ENCODE data around the gene TIGD3. TPM values are rescaled to one million over a fixed set of nuclear protein-coding genes. Genes with fewer than 3 reads are reported as not detected.

The TIGD3 gene
- total and polyA plus RNA-seq, 9 of the 15 experiments (the other 6 are each of a cell fraction or from before 2014, with no cell fraction given) = 0.06 to 1.3 (median 0.56) TPM

- Histone ChIP-seq H3K9me1 (ENCODE audit: control insufficient read depth, insufficient read depth, low read length) (no peaks in the 10 kb centered on the region), H4K20me1 (replicated peaks; ENCODE audit: control insufficient read depth, insufficient read depth, low read length) (0 out of 2 replicates have a peak, but pooled peaks cover 3% of the 10 kb centered on the region), H3K27me3 (ENCODE audit: control insufficient read depth in 2 of 2, insufficient read depth in 2 of 2, low read length in 2 of 2) (no peaks in the 10 kb centered on the region), H3K4me3 (no peak overlapping the region), H3K79me2 (ENCODE audit: control insufficient read depth, insufficient read depth, low read length) (peaks cover 22% of the 10 kb centered on the region), H3K9me3 (replicated peaks; ENCODE audit: control insufficient read depth, insufficient read depth, low read depth, low read length) (no peaks in the 10 kb centered on the region; the same call in 1 of the 2 replicates), H3K36me3 (ENCODE audit: control insufficient read depth, insufficient read depth, low read length) (peaks cover 12% of the 10 kb centered on the region; the same call in 2 of the 3 replicates), H3K4me1 (replicated peaks in 1 of 2; ENCODE audit: control insufficient read depth in 2 of 2, insufficient read depth in 2 of 2, low read length in 2 of 2) (peaks cover 46 to 78% of the 10 kb centered on the region in 2 experiments), H3K27ac (ENCODE audit: extremely low read depth, low read depth, low read length) (no peak overlapping the region), H3K9ac (ENCODE audit: insufficient read depth in 1 of 2, low read depth in 2 of 2, low read length in 2 of 2) (peak overlapping the region in 1 of 2 experiments; percentile 68; a peak in 1 of 4 replicates), H3K4me2 (ENCODE audit: insufficient read depth, low read length) (no peak overlapping the region), H2AFZ (ENCODE audit: low read depth, low read length) (no peak overlapping the region)
- intact Hi-C loops (cut with micrococcal nuclease) = loop anchor here (2.0 kb wide), 1 partner anchor 85 kb away; no protein-coding TSS in a partner anchor
- no peak for DNase-seq (ENCODE audit: extremely low read depth in 1 of 4, low spot score in 3 of 4)
- BruUV-seq (replicated peaks) = no TSS peak
- WGBS (ENCODE audit: insufficient coverage, low coverage, missing lambda C conversion rate) = 82% methylated on average over 5 of the region's 6 CpGs
- TF ChIP-seq CEBPB (tag; IDR thresholded peaks at IDR 0.05) = 0 out of 2 replicates have a peak, but pooled peaks have one; percentile 19
- TF ChIP-seq PKNOX1 (IDR thresholded peaks at IDR 0.05) = no peak
- ATAC-seq = no peak
- FAIRE-seq = no peak
- ChIA-PET POLR2A (interaction anchor here (0.5 to 16.2 kb wide), 5 partner anchors 13 to 119 kb away, joined by 3 to 253 read pairs (median 5); partner anchors contain the start of genes MALAT1 and NEAT1), CTCF (ENCODE audit: low intra/inter-chr PET ratio) (no interaction called here)
- in situ Hi-C loops (cut with MboI) = no loop called here
These were observed 29.2 kb downstream of the TIGD3 start for GRCh38 chr11:65383778-65384177.

- FAIRE-seq (no peak), DNase-seq (ENCODE audit: extremely low read depth in 1 of 4, low spot score in 3 of 4) (no peak), ATAC-seq (no peak)
- Histone ChIP-seq H3K4me2 (ENCODE audit: insufficient read depth, low read length) (no peak overlapping the region), H3K9me3 (replicated peaks; ENCODE audit: control insufficient read depth, insufficient read depth, low read depth, low read length) (no peaks in the 10 kb centered on the region; the same call in 1 of the 2 replicates), H3K9me1 (ENCODE audit: control insufficient read depth, insufficient read depth, low read length) (no peaks in the 10 kb centered on the region), H2AFZ (ENCODE audit: low read depth, low read length) (no peak overlapping the region; the same call in 1 of the 2 replicates), H3K4me1 (replicated peaks in 1 of 2; ENCODE audit: control insufficient read depth in 2 of 2, insufficient read depth in 2 of 2, low read length in 2 of 2) (peaks cover 47 to 77% of the 10 kb centered on the region in 2 experiments), H3K36me3 (ENCODE audit: control insufficient read depth, insufficient read depth, low read length) (peaks cover 18% of the 10 kb centered on the region; the same call in 2 of the 3 replicates), H3K79me2 (ENCODE audit: control insufficient read depth, insufficient read depth, low read length) (peaks cover 28% of the 10 kb centered on the region), H3K4me3 (no peak overlapping the region), H4K20me1 (replicated peaks; ENCODE audit: control insufficient read depth, insufficient read depth, low read length) (0 out of 2 replicates have a peak, but pooled peaks cover 3% of the 10 kb centered on the region), H3K27me3 (ENCODE audit: control insufficient read depth in 2 of 2, insufficient read depth in 2 of 2, low read length in 2 of 2) (no peaks in the 10 kb centered on the region), H3K27ac (ENCODE audit: extremely low read depth, low read depth, low read length) (peak overlapping the region; percentile 9; the same call in 2 of the 3 replicates), H3K9ac (ENCODE audit: insufficient read depth in 1 of 2, low read depth in 2 of 2, low read length in 2 of 2) (peak overlapping the region in 1 of 2 experiments; percentile 68; a peak in 1 of 4 replicates)
- BruUV-seq (replicated peaks) = no TSS peak
- 60% methylated on average over 8 of the region's 8 CpGs for WGBS (ENCODE audit: insufficient coverage, low coverage, missing lambda C conversion rate)
- in situ Hi-C loops (cut with MboI) = no loop called here
- ChIA-PET POLR2A (interaction anchor here (0.6 to 16.2 kb wide), 6 partner anchors 13 to 930 kb away, joined by 4 to 253 read pairs (median 5); partner anchors contain the start of genes MALAT1 and NEAT1), CTCF (ENCODE audit: low intra/inter-chr PET ratio) (interaction anchor here (0.6 kb wide), 1 partner anchor 88 kb away, joined by 4 read pairs; no protein-coding TSS in a partner anchor)
- intact Hi-C loops (cut with micrococcal nuclease) = no loop called here
- no peak for TF ChIP-seq ZNF347 (CRISPR knock-in tag; IDR thresholded peaks at IDR 0.05; ENCODE audit: low read depth)
- peak; percentile 62; the same call in 1 of the 2 replicates for TF ChIP-seq ZBTB33 (CRISPR knock-in tag; IDR thresholded peaks at IDR 0.05)
These were observed 29.8 kb downstream of the TIGD3 start for GRCh38 chr11:65384301-65384889.
